Ishikawa (cell line): ENCODE results near the gene RECK.

ENCODE experiments used
- CEBPB ChIP-seq: IDR thresholded peaks from 2 replicates; pipeline ENCODE4 v1.6.1; 2012
- CREB1 ChIP-seq: IDR thresholded peaks from 2 replicates; pipeline ENCODE4 v1.6.1; 2012; ENCODE audit warnings: low read depth
- EGR1 ChIP-seq: IDR thresholded peaks from 2 replicates; pipeline ENCODE4 v1.6.1; 2012
- EP300 ChIP-seq: IDR thresholded peaks from 2 replicates; pipeline ENCODE4 v1.6.1; 2012; ENCODE audit warnings: borderline replicate concordance
- FOXM1 ChIP-seq: IDR thresholded peaks from 2 replicates; pipeline ENCODE4 v1.6.1; 2012; ENCODE audit warnings: low read depth, borderline replicate concordance
- MAX ChIP-seq: IDR thresholded peaks from 2 replicates; pipeline ENCODE4 v1.6.1; 2012
- NFIC ChIP-seq: IDR thresholded peaks from 2 replicates; pipeline ENCODE4 v1.6.1; 2012
- RAD21 ChIP-seq: IDR thresholded peaks from 2 replicates; pipeline ENCODE4 v1.6.1; 2012; ENCODE audit warnings: low read depth
- REST ChIP-seq: IDR thresholded peaks from 2 replicates; pipeline ENCODE4 v1.6.1; 2012; ENCODE audit warnings: low read depth, mild to moderate bottlenecking
- TAF1 ChIP-seq: IDR thresholded peaks from 2 replicates; pipeline ENCODE4 v1.6.1; 2012; ENCODE audit warnings: low read depth, mild to moderate bottlenecking
- TCF12 ChIP-seq: IDR thresholded peaks from 2 replicates; pipeline ENCODE4 v1.6.1; 2012; ENCODE audit warnings: low read depth
- TEAD4 ChIP-seq: IDR thresholded peaks from 2 replicates; pipeline ENCODE4 v1.6.1; 2012
- USF1 ChIP-seq: IDR thresholded peaks from 2 replicates; pipeline ENCODE4 v1.6.1; 2012
- YY1 ChIP-seq: IDR thresholded peaks from 2 replicates; pipeline ENCODE4 v1.6.1; 2012; ENCODE audit warnings: low read depth
- ZBTB7A ChIP-seq: IDR thresholded peaks from 2 replicates; pipeline ENCODE4 v1.6.1; 2012; ENCODE audit warnings: low read depth

The RECK gene

GRCh38 chr9:36033788-36034187 is 2.9 kb upstream of the RECK start:
- TF ChIP-seq EGR1 (no peak), TAF1 (no peak), CEBPB (no peak), USF1 (no peak), CREB1 (no peak), REST (no peak), EP300 (no peak), YY1 (no peak), TEAD4 (no peak)

DNA sequence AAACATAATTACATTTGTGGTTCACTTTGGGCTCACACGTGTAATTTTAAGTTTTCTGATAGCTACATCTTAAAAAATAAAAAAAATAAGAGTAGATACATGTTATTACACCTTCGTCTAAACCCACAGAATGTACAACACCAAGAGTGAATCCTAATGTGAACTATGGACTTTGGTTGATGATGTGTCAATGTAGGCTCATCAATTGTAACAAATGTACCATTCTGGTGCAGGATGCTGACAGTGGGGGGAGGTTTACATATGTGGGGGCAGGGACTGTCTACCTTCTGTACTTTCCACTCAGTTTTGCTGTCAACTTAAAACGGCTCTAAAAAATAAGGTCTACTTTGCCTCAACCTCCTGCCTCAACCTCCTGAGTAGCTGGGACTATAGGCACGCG is 2.5 kb upstream of the RECK start:
- no peak for TF ChIP-seq TAF1
- TF ChIP-seq CREB1 = no peak
- no peak for TF ChIP-seq EGR1
- no peak for TF ChIP-seq YY1
- TF ChIP-seq ZBTB7A = no peak
- no peak for TF ChIP-seq TEAD4
- TF ChIP-seq REST = no peak
- no peak for TF ChIP-seq MAX
- TF ChIP-seq TCF12 = no peak
- no peak for TF ChIP-seq NFIC
- no peak for TF ChIP-seq EP300
- no peak for TF ChIP-seq FOXM1
- TF ChIP-seq RAD21 = no peak
- no peak for TF ChIP-seq USF1
- TF ChIP-seq CEBPB = no peak

DNA sequence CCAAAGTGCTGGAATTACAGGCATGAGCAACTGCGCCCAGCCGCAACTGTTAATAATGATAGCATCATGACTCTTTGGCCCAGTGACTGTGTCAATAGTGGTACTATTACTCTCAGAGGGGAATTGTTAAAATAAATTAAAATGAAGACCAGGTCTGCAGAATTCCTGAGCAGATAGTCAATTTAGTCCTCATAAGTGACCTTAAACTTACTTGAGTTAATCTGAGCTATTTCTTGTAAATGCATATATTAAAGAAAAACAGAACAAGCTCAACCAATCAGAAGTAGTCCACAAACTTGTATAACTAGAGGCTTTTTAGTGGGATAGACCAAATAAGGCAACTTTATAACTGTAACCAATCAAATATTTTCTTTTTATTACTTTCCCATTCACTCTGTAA is 1.7 kb upstream of the RECK start:
- TF ChIP-seq EGR1 (no peak), CEBPB (no peak), EP300 (no peak), FOXM1 (no peak), TAF1 (no peak), TCF12 (no peak), REST (no peak), NFIC (no peak), TEAD4 (no peak), YY1 (no peak), USF1 (no peak), MAX (no peak), CREB1 (no peak), RAD21 (no peak), ZBTB7A (no peak)

DNA sequence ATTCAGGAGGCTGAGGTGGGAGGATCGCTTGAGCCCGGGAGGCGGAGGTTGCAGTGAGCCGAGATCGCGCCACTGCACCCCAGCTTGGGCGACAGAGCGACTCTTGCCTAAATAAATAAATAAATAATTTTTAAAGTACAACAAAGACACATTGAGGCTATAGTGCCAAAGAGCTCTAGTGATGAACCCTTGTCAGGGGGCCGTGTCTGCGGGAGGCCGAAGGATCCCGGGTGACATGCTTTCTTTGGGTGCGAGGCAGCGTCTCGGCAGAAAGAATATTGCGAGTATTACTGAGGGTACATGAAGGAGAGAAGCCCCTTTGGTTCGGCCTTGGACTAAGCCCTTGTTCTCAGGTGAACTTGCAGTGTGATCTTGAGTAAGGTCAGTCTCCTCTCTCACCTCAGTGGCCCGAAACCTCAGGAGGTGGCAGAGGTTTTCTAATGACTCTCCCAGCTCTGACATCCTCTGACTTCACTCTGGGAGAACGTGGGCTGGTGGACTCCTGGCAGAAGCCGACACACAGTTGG is 397 bp upstream of the RECK start:
- TF ChIP-seq MAX = no peak
